Activated naive CD4-positive, alpha-beta T cell treated with Interleukin-2 at 50 U/mL for 16 hours (primary cell): ENCODE results near the gene CENPN.

Source experiments
- DNase-seq: peaks from one replicate; pipeline ENCODE4 v3.0.0-alpha.2; 2020

CENPN gene

GRCh38 chr16:80992676-80993293 lies 14.2 kb upstream of the CENPN start:
- no peak for DNase-seq

- DNase-seq, result no peak
Measured at GRCh38 chr16:80993307-80993706, 13.7 kb upstream of the CENPN start.

GRCh38 chr16:80993834-80994233 lies 13.2 kb upstream of the CENPN start:
- DNase-seq, result no peak

- DNase-seq, result no peak
Measured at GRCh38 chr16:80994451-80994850, 12.6 kb upstream of the CENPN start.

- no peak for DNase-seq
Measured at GRCh38 chr16:80996688-80997138, 10.3 kb upstream of the CENPN start.

- DNase-seq, result no peak
Measured at GRCh38 chr16:80997139-80997798, 9.7 kb upstream of the CENPN start.

GRCh38 chr16:80997964-80998620 lies 8.9 kb upstream of the CENPN start:
- DNase-seq, result no peak

- DNase-seq, result no peak
Measured at GRCh38 chr16:81000873-81001272, 6.1 kb upstream of the CENPN start.

- DNase-seq, result no peak
Measured at GRCh38 chr16:81001330-81001729, 5.7 kb upstream of the CENPN start.

GRCh38 chr16:81003064-81003463 lies 4.0 kb upstream of the CENPN start:
- DNase-seq, result no peak

GRCh38 chr16:81003610-81004460 lies 3.2 kb upstream of the CENPN start:
- peak; percentile 34 for DNase-seq

GRCh38 chr16:81004646-81005353 lies 2.2 kb upstream of the CENPN start:
- no peak for DNase-seq

GRCh38 chr16:81005610-81006161 lies 1.3 kb upstream of the CENPN start:
- no peak for DNase-seq

- peak; percentile 79 for DNase-seq
Measured at GRCh38 chr16:81006211-81006812, 702 bp upstream of the CENPN start.

GRCh38 chr16:81008505-81008789 lies 1.4 kb downstream of the CENPN start:
- DNase-seq, result no peak

- no peak for DNase-seq
Measured at GRCh38 chr16:81012974-81013373, 6.0 kb downstream of the CENPN start.

- no peak for DNase-seq
Measured at GRCh38 chr16:81014672-81015071, 7.7 kb downstream of the CENPN start.

- DNase-seq, result no peak
Measured at GRCh38 chr16:81018496-81018895, 11.5 kb downstream of the CENPN start.

GRCh38 chr16:81026429-81026828 lies 19.4 kb downstream of the CENPN start:
- DNase-seq, result no peak

- no peak for DNase-seq
Measured at GRCh38 chr16:81029930-81030604, 23.1 kb downstream of the CENPN start.

- DNase-seq, result peak; percentile 88
Measured at GRCh38 chr16:81035398-81035974, 28.5 kb downstream of the CENPN start, which contains the start of gene ATMIN. TSS of gene ATMIN (plus strand) at chr16:81035842. CDS start at chr16:81035871, 29 bp downstream.
